ENCODE measurements around the gene RAPSN. TPM values are rescaled to one million over a fixed set of nuclear protein-coding genes. Genes with fewer than 3 reads are reported as not detected.
A peak's percentile ranks its signal among the peaks of the same experiment; 100 is the strongest.

Gene RAPSN
- total RNA-seq (1.0 and 1.4 TPM in 2 replicates), polyA plus RNA-seq (0.25 and 0.42 TPM in 2 replicates), polyA minus RNA-seq (0.50 TPM in 1 of 2 replicates, not detected in the other)
- 2.0 TPM for total RNA-seq (2013)

DNA sequence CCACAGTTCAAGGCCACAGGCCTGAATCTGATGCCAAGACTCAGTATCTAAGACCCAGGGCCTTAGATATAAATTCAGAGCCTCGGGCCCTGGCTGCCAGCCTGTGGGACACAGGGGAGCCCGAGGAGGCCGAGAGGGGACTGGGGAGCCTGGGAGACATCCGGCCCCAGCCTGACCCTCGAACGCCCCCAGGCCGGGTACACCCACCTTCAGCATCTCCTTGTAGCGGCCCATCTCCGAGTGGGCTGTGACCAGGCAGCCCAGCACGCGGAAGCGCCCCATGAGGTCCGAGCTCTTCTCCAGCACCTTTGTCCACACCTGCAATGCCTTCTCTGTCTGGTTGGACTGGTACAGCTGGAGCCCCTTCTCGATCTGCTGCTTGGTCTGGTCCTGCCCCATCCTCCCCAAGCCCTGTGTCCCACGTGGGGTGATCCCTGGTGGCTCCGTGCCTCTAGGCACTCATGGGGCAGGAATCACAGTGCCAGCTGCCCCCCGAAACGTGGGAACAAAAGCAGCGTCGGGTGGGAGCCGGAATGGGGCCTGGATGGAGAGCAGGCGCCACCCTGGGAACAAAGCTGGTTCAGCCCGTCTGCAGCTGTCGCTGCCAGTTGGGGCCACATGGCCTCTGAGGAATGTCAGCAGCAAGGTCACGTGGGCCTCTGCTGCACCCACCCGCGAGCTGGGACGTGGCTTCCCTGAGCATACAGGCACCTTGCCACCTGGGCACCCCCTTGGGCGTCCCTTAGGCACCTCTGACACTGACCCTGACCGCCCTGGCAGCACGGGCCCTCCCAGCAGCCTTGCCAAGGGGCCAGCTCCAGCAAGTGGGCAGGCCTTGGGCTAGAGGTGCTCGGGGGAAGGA, at the start of gene RAPSN:
Gene RAPSN, minus strand, starts transcription at position 571 of the 862 bp plus-strand sequence. Its CDS starts 172 bp downstream, at position 399.
- H3K9me3 Mint-ChIP-seq (ENCODE audit: insufficient read depth) = no peaks in the 10 kb centered on the region
- Histone ChIP-seq H3K27me3 (replicated peaks in 1 of 4; ENCODE audit: control extremely low read depth in 1 of 4, control insufficient read depth in 3 of 4, insufficient read depth in 4 of 4, low read length in 3 of 4) (no peaks in the 10 kb centered on the region), H3K27ac (ENCODE audit: low read length in 2 of 2) (no peak within 1 kb of the TSS), H3K79me2 (ENCODE audit: control insufficient read depth, insufficient read depth, low read length) (no peaks in the 10 kb centered on the region), H3K4me1 (ENCODE audit: control insufficient read depth in 2 of 2, insufficient read depth in 2 of 2, low read length in 2 of 2) (no peaks in the 10 kb centered on the region), H3K4me3 (ENCODE audit: control extremely low read depth in 1 of 5, extremely low read depth in 1 of 5, insufficient read depth in 1 of 5, low read depth in 2 of 5, low read length in 4 of 5) (no peak within 1 kb of the TSS), H2AFZ (ENCODE audit: insufficient read depth, low read depth, low read length, poor library complexity, severe bottlenecking) (no peak within 1 kb of the TSS), H3K9ac (ENCODE audit: low read length) (no peak within 1 kb of the TSS), H3K36me3 (replicated peaks in 1 of 2; ENCODE audit: control extremely low read depth in 1 of 2, control insufficient read depth in 1 of 2, extremely low read depth in 1 of 2, insufficient read depth in 2 of 2, low read length in 1 of 2) (no peaks in the 10 kb centered on the region), H3K9me3 (ENCODE audit: control extremely low read depth in 1 of 3, control insufficient read depth in 2 of 3, insufficient read depth in 1 of 3, low read length in 2 of 3) (peaks cover 0 to 6% (median 0%) of the 10 kb centered on the region in 3 donors), H3K4me2 (replicated peaks; ENCODE audit: low read depth, low read length, poor library complexity, severe bottlenecking) (no peak within 1 kb of the TSS), H4K20me1 (ENCODE audit: control insufficient read depth, insufficient read depth, low read length, poor library complexity, severe bottlenecking) (no peaks in the 10 kb centered on the region)
- ChIA-PET CTCF (no interaction called here), POLR2A (no interaction called here)
- H3K27ac Mint-ChIP-seq = no peak within 1 kb of the TSS
- no peaks in the 10 kb centered on the region for H3K4me1 Mint-ChIP-seq
- H3K4me3 Mint-ChIP-seq = no peak within 1 kb of the TSS
- 97% methylated on average over 29 of the region's 32 CpGs for WGBS (ENCODE audit: insufficient coverage)
- no peaks in the 10 kb centered on the region for H3K27me3 Mint-ChIP-seq
- ATAC-seq (ENCODE audit: low read depth) (no peak), DNase-seq (no peak)
- intact Hi-C loops (cut with micrococcal nuclease) = no loop called here
- TF ChIP-seq EZH2 (IDR thresholded peaks at IDR 0.05; ENCODE audit: borderline replicate concordance, insufficient read depth, low read depth, low read length, poor library complexity, severe bottlenecking) = no peak
- TF ChIP-seq, protein P1, sequence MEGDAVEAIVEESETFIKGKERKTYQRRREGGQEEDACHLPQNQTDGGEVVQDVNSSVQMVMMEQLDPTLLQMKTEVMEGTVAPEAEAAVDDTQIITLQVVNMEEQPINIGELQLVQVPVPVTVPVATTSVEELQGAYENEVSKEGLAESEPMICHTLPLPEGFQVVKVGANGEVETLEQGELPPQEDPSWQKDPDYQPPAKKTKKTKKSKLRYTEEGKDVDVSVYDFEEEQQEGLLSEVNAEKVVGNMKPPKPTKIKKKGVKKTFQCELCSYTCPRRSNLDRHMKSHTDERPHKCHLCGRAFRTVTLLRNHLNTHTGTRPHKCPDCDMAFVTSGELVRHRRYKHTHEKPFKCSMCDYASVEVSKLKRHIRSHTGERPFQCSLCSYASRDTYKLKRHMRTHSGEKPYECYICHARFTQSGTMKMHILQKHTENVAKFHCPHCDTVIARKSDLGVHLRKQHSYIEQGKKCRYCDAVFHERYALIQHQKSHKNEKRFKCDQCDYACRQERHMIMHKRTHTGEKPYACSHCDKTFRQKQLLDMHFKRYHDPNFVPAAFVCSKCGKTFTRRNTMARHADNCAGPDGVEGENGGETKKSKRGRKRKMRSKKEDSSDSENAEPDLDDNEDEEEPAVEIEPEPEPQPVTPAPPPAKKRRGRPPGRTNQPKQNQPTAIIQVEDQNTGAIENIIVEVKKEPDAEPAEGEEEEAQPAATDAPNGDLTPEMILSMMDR (IDR thresholded peaks at IDR 0.05) = no peak

DNA sequence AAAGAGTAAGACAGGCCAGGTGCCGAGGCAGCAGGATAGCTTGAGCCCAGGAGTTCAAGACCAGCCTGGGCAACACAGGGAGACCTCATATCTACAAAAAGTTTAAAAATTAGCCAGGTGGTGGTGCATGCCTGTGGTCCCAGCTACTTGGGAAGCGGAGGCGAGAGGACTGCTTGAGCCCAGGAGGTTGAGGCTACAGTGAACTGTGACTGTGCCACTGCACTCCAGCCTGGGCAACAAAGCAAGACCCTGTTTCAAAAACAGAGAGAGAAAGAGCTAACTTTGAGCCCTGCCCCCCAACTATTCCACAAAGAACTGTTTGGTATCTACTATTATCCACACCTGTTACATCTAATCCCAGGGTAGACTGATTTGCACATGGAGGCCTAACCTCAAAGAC, 49.2 kb upstream of the RAPSN start:
- intact Hi-C loops (cut with micrococcal nuclease) = no loop called here
- 90% methylated on average over 3 of the region's 3 CpGs for WGBS (ENCODE audit: insufficient coverage)
- H3K9ac ChIP-seq (ENCODE audit: low read length) = no peak overlapping the region

More for the DNA sequence above, 49.2 kb upstream of the RAPSN start:
- Histone ChIP-seq H3K4me1 (ENCODE audit: control insufficient read depth in 2 of 2, insufficient read depth in 2 of 2, low read length in 2 of 2) (peaks cover 21 to 22% of the 10 kb centered on the region in 2 donors), H3K27ac (ENCODE audit: low read length in 2 of 2) (peak overlapping the region in 1 of 2 donors; percentile 72), H3K27me3 (replicated peaks in 1 of 4; ENCODE audit: control extremely low read depth in 1 of 4, control insufficient read depth in 3 of 4, insufficient read depth in 4 of 4, low read length in 3 of 4) (no peaks in the 10 kb centered on the region), H3K4me3 (ENCODE audit: control extremely low read depth in 1 of 5, extremely low read depth in 1 of 5, insufficient read depth in 1 of 5, low read depth in 2 of 5, low read length in 4 of 5) (no peak overlapping the region), H3K79me2 (ENCODE audit: control insufficient read depth, insufficient read depth, low read length) (peaks cover 100% of the 10 kb centered on the region), H2AFZ (ENCODE audit: insufficient read depth, low read depth, low read length, poor library complexity, severe bottlenecking) (no peak overlapping the region), H4K20me1 (ENCODE audit: control insufficient read depth, insufficient read depth, low read length, poor library complexity, severe bottlenecking) (peaks cover 81% of the 10 kb centered on the region), H3K36me3 (replicated peaks in 1 of 2; ENCODE audit: control extremely low read depth in 1 of 2, control insufficient read depth in 1 of 2, extremely low read depth in 1 of 2, insufficient read depth in 2 of 2, low read length in 1 of 2) (peaks cover 15 to 27% of the 10 kb centered on the region in 2 experiments), H3K9me3 (ENCODE audit: control extremely low read depth in 1 of 3, control insufficient read depth in 2 of 3, insufficient read depth in 1 of 3, low read length in 2 of 3) (no peaks in the 10 kb centered on the region), H3K4me2 (replicated peaks; ENCODE audit: low read depth, low read length, poor library complexity, severe bottlenecking) (no peak overlapping the region)
- H3K27me3 Mint-ChIP-seq = no peaks in the 10 kb centered on the region
- ChIA-PET CTCF (interaction anchor here (0.7 to 1.6 kb wide), 4 partner anchors 10 to 613 kb away, joined by 3 to 4 read pairs (median 3); no protein-coding TSS in a partner anchor), POLR2A (interaction anchor here (0.9 kb wide), 1 partner anchor 14 kb away, joined by 3 read pairs; no protein-coding TSS in a partner anchor)
- peak overlapping the region; percentile 42 for H3K27ac Mint-ChIP-seq
- no peak overlapping the region for H3K4me3 Mint-ChIP-seq
- ATAC-seq (ENCODE audit: low read depth) = no peak
- peaks cover 47% of the 10 kb centered on the region for H3K4me1 Mint-ChIP-seq
- TF ChIP-seq, protein P1 (IDR thresholded peaks at IDR 0.05) = no peak
- TF ChIP-seq EZH2 (IDR thresholded peaks at IDR 0.05; ENCODE audit: borderline replicate concordance, insufficient read depth, low read depth, low read length, poor library complexity, severe bottlenecking) = no peak
- no peak for DNase-seq
- H3K9me3 Mint-ChIP-seq (ENCODE audit: insufficient read depth) = no peaks in the 10 kb centered on the region
